Nephron (organoid): ENCODE data around the gene SLC22A23.

ENCODE experiments used
- H3K27ac Mint-ChIP-seq, 3 experiments: 2 replicates each; pipeline ENCODE4 v1.8.0; 2020; ENCODE audit warnings: mixed read lengths in 3 of 3, mild to moderate bottlenecking in 2 of 3, moderate library complexity in 1 of 3
- H3K27me3 Mint-ChIP-seq: 2 replicates; pipeline ENCODE4 v1.8.0; 2021; ENCODE audit warnings: low read depth, mild to moderate bottlenecking, moderate library complexity, mixed read lengths
- H3K36me3 Mint-ChIP-seq: 2 replicates; pipeline ENCODE4 v1.8.0; 2020; ENCODE audit warnings: low read depth, mixed read lengths
- H3K4me1 Mint-ChIP-seq: 2 replicates; pipeline ENCODE4 v1.8.0; 2020; ENCODE audit warnings: mixed read lengths
- H3K4me3 Mint-ChIP-seq, 3 experiments: 2 replicates each; pipeline ENCODE4 v1.8.0; 2020; ENCODE audit warnings: mild to moderate bottlenecking in 3 of 3, mixed read lengths in 3 of 3, moderate library complexity in 2 of 3
- H3K9me3 Mint-ChIP-seq: 2 replicates; pipeline ENCODE4 v1.8.0; 2020; ENCODE audit warnings: mixed read lengths
- CTCF ChIP-seq, 3 experiments: fragments of 200-600 bp; sonication (generic); IDR thresholded peaks; one replicate each; pipeline ENCODE4 v1.5.0; 2021; ENCODE audit warnings: antibody characterized with exemption in 3 of 3; ENCODE audit not compliant: unreplicated experiment in 3 of 3

Gene SLC22A23

GRCh38 chr6:3406891-3407809 lies 49.7 kb downstream of the SLC22A23 start:
- Mint-ChIP-seq H3K4me1 (peaks cover 34% of the 10 kb centered on the region), H3K27me3 (peaks cover 26% of the 10 kb centered on the region), H3K36me3 (peaks cover 12% of the 10 kb centered on the region), H3K27ac (no peak overlapping the region), H3K9me3 (peaks cover 4% of the 10 kb centered on the region), H3K4me3 (no peak overlapping the region)
- no peak for TF ChIP-seq CTCF (IDR thresholded peaks at IDR 0.05; ENCODE audit: unreplicated experiment in 3 of 3)

- no peak overlapping the region for H3K4me3 Mint-ChIP-seq
- H3K4me1 Mint-ChIP-seq, result peaks cover 42% of the 10 kb centered on the region
- no peak for TF ChIP-seq CTCF (IDR thresholded peaks at IDR 0.05; ENCODE audit: unreplicated experiment in 3 of 3)
- peaks cover 8% of the 10 kb centered on the region for H3K36me3 Mint-ChIP-seq
- peak overlapping the region in 1 of 3 experiments; percentile 77 for H3K27ac Mint-ChIP-seq
- peaks cover 32% of the 10 kb centered on the region for H3K27me3 Mint-ChIP-seq
- H3K9me3 Mint-ChIP-seq, result peaks cover 4% of the 10 kb centered on the region
Observed at GRCh38 chr6:3406362-3406821, 50.5 kb downstream of the SLC22A23 start.

- Mint-ChIP-seq H3K4me3 (no peak overlapping the region), H3K36me3 (peaks cover under 1% of the 10 kb centered on the region), H3K9me3 (no peaks in the 10 kb centered on the region), H3K27ac (peak overlapping the region in 1 of 3 experiments; percentile 77), H3K27me3 (peaks cover 28% of the 10 kb centered on the region), H3K4me1 (peaks cover 42% of the 10 kb centered on the region)
- TF ChIP-seq CTCF (IDR thresholded peaks at IDR 0.05; ENCODE audit: unreplicated experiment in 3 of 3), result no peak
Observed at GRCh38 chr6:3405679-3406078, 51.2 kb downstream of the SLC22A23 start.

- H3K4me3 Mint-ChIP-seq, result no peak overlapping the region
- H3K36me3 Mint-ChIP-seq, result no peaks in the 10 kb centered on the region
- peaks cover 42% of the 10 kb centered on the region for H3K4me1 Mint-ChIP-seq
- peaks cover 28% of the 10 kb centered on the region for H3K27me3 Mint-ChIP-seq
- TF ChIP-seq CTCF (IDR thresholded peaks at IDR 0.05; ENCODE audit: unreplicated experiment in 3 of 3), result no peak
- H3K9me3 Mint-ChIP-seq, result no peaks in the 10 kb centered on the region
- peak overlapping the region in 1 of 3 experiments; percentile 77 for H3K27ac Mint-ChIP-seq
Observed at GRCh38 chr6:3405182-3405518, 51.7 kb downstream of the SLC22A23 start.

GRCh38 chr6:3403238-3404173 lies 53.3 kb downstream of the SLC22A23 start:
- H3K9me3 Mint-ChIP-seq, result no peaks in the 10 kb centered on the region
- H3K27ac Mint-ChIP-seq, result peak overlapping the region; percentile 53 to 83 (median 60)
- H3K27me3 Mint-ChIP-seq, result peaks cover 27% of the 10 kb centered on the region
- H3K36me3 Mint-ChIP-seq, result no peaks in the 10 kb centered on the region
- TF ChIP-seq CTCF (IDR thresholded peaks at IDR 0.05; ENCODE audit: unreplicated experiment in 3 of 3), result no peak
- peak overlapping the region; percentile 3 to 21 (median 19) for H3K4me3 Mint-ChIP-seq
- H3K4me1 Mint-ChIP-seq, result peaks cover 48% of the 10 kb centered on the region
